Sciatic nerve (tissue), 2 donors: ENCODE results near the gene PEX10. TPM values are rescaled to one million over a fixed set of nuclear protein-coding genes. Genes with fewer than 3 reads are reported as not detected.
"Not testable (repeated sequence)": the region's sequence is repeated elsewhere in the genome, so short reads cannot be mapped to it uniquely, and the experiment has no call there.

Experiments used
- ATAC-seq: fragments of 200-7000 bp; cut with Tn5 transposase; one replicate; pipeline ENCODE4 v1.9.1; 2020; ENCODE audit warnings: mild to moderate bottlenecking, moderate library complexity
- DNase-seq: peaks from one replicate; pipeline ENCODE4 v3.0.0-alpha.2; 2020; ENCODE audit warnings: low spot score
- intact Hi-C: fragments of 100-400 bp; cut with DNase I; formaldehyde crosslinking; loops from one replicate; pipeline ENCODE4 v1.14.2; 2022
- total RNA-seq: library from RNA; stranded (reverse); fragmentation: NEBNext Ultra II Directional; extraction: Animal tissue kit (Norgen Biotek cat#: 25700); gene quantifications from one replicate; pipeline ENCODE4 v1.2.1, GENCODE V29; 2021
- donor health status: DM: no; HTN: no; CAD: no.
- donor health status: DM: no; HTN: no; CAD: no.

The PEX10 gene
- total RNA-seq, result 18.1 TPM

DNA sequence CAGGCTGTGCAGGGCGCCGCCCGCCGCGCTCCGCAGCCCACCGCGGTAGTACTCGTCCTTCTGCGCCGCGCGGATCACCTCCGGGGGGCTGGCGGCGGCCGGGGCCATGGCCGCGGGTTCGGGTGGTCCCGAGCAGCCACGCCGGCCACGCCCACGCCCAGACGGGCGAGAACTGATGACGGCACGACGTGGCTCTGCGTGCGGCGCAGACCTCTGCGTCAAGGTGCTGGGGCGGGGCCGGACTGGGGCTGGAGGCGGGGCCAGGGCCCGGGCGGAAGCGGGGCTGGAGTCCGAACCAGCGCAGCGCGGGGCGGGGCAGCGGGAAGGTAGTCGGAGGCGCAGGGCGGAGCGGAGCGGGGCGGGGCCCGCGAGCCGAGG lies at the start of gene PEX10:
Gene PEX10, minus strand, starts transcription at position 170 of the 378 bp plus-strand sequence. Its CDS starts 62 bp downstream, at position 108.
- DNase-seq (peak; percentile 99), ATAC-seq (peak; percentile 94)
- intact Hi-C loops, result no loop called here

DNA sequence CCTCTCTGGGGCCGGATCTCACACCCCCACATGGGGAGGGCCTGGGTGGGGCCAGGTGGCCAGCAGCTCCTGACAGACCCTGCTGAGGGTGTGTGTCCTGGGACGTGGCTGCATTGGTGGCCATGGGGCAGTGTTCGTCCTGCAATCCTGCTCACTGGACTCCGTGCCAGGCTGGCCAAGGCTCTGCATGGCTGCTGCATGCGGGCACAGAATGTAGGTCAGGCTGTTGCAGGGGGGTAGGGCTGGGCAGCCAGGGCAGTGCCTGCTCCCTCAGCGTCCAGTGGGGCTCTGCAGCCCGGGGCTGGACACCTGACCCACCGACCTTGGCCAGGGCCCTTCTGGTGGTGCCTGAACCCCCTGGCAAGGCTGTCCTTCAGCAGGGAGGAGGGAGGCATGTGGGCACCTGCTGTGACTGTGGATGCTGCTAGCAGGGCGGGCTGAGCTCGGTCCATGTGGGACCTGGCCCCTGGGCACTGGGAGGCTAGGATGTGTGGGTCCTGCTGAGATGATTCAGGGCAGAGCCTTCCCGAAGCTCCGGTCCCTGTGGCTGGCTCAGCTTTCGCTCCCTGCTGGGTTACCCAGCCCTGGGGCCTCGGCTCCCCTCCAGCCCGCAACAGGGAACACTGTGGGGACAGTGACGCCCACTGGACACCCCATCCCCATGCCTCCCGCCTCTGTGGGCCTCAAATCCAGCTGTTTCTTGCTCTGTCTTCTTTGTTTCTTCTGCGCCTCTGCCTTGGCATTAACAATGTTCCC lies 48.8 kb upstream of the PEX10 start:
- intact Hi-C loops, result no loop called here
- DNase-seq (no peak), ATAC-seq (no peak)

- DNase-seq, result no peak
- intact Hi-C loops, result no loop called here
- ATAC-seq, result no peak
Observed at GRCh38 chr1:2460203-2460602, 47.8 kb upstream of the PEX10 start.

DNA sequence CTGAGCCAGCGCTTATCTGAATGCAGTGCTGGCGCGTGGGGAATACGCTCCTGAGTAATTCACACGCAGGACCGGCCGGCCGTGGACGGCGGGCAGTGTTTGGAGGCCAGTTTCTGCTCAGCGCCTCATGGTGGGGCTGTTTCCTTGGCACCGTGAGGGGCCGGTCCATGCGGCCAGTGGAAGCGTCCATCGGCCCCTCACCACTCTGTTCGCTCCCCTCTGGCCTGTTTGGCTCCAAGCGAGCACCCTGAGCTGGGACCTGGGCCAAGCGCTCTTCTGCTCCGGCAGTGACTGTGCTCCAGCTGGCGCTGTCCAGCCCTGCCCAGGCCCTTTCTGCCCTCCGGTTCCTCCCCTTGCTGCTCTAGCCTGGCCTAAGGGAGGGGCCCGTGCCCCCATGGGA lies 47.4 kb upstream of the PEX10 start:
- DNase-seq (no peak), ATAC-seq (peak; percentile 44)
- intact Hi-C loops, result no loop called here

DNA sequence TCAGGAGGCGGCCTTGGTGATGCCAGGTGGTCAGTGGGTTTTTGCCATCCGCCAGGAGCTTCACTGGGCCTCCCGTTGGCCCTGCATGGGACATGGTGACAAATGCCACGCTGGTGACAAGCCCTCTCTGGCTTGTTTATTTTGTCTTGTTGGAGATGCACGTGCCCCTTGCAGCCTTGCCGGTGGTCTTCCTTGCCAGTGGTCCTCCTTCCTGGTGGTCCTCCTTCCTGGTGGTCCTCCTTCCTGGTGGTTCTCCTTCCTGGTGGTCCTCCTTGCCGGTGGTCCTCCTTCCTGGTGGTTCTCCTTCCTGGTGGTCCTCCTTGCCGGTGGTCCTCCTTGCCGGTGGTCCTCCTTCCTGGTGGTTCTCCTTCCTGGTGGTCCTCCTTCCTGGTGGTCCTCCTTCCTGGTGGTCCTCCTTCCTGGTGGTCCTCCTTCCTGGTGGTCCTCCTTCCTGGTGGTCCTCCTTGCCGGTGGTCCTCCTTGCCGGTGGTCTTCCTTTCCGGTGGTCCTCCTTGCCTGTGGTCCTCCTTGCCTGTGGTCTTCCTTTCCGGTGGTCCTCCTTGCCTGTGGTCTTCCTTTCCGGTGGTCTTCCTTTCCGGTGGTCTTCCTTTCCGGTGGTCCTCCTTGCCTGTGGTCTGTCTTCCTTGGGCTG lies 46.9 kb upstream of the PEX10 start:
- DNase-seq, intact Hi-C loops, ATAC-seq: not testable (repeated sequence)

- DNase-seq (no peak), ATAC-seq (no peak)
- intact Hi-C loops, result no loop called here
Observed at GRCh38 chr1:2458687-2459086, 46.3 kb upstream of the PEX10 start.

- ATAC-seq (no peak), DNase-seq (no peak)
- intact Hi-C loops, result no loop called here
Observed at GRCh38 chr1:2457444-2457843, 45.1 kb upstream of the PEX10 start.

- no peak for DNase-seq
- ATAC-seq, result no peak
- intact Hi-C loops, result no loop called here
Observed at GRCh38 chr1:2455757-2456156, 43.4 kb upstream of the PEX10 start.

- intact Hi-C loops, result no loop called here
Observed at GRCh38 chr1:2454227-2454626, 41.9 kb upstream of the PEX10 start.

GRCh38 chr1:2452932-2453315 lies 40.6 kb upstream of the PEX10 start:
- DNase-seq, result no peak
- intact Hi-C loops, result no loop called here
- ATAC-seq, result no peak

More at GRCh38 chr1:2454227-2454626, 41.9 kb upstream of the PEX10 start:
- DNase-seq, result no peak
- no peak for ATAC-seq

DNA sequence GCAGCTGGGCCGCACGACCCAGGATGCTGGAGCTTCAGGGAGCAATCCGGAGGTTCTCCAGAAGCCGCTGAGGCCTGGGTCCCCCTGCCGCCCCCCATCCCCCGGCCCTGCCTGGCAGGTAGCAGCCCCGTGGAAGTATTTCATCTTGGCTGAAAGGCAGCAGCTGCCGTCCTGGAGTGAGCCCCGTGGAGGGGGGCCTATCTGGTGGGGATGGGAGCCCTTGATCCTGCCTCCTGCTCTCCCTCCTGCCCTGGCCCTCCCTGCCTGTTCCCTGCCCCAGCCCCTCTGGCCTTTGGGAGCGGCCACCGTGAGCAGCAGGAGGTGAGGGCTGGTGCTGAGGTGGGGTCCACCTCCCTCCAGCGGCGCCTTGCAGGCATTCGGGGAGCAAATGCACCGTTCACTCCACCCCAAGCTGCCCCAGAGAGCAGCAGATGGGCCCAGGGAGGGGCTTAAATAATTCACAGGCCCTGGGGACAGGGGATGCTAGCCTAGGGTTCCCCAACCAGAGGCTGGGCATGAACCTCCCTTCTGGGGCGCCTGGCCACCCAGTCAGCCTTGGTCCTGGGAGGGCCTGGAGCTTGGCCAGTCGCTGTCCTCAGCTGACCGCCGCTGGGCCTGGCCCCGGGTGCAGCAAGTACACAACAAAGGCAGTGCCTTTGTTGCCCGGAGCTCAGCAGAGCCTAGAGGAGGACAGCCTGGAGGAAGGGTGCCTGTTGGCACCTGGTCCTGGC lies 40.0 kb upstream of the PEX10 start:
- DNase-seq (no peak), ATAC-seq (no peak)
- intact Hi-C loops, result no loop called here

DNA sequence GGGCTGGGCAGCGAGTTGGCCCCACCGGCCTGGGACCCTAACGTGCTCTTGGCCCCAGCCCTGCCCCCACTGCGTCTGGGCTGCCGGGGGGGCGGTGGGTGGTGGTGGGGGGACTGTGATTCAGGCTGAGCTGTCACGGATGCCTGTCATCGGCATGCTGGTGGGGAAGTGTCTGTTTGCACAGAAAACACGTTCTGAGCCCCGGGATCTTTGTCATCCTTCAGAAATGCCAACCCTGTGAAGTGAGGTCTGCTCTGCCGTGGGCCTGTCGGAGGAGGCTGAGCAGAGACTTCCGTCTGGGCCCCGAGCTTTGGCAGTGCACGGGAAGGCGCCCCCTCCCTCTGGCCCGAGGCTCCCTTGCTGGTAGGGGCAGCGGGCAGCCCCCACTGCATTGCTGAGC lies 39.4 kb upstream of the PEX10 start:
- ATAC-seq (no peak), DNase-seq (no peak)

DNA sequence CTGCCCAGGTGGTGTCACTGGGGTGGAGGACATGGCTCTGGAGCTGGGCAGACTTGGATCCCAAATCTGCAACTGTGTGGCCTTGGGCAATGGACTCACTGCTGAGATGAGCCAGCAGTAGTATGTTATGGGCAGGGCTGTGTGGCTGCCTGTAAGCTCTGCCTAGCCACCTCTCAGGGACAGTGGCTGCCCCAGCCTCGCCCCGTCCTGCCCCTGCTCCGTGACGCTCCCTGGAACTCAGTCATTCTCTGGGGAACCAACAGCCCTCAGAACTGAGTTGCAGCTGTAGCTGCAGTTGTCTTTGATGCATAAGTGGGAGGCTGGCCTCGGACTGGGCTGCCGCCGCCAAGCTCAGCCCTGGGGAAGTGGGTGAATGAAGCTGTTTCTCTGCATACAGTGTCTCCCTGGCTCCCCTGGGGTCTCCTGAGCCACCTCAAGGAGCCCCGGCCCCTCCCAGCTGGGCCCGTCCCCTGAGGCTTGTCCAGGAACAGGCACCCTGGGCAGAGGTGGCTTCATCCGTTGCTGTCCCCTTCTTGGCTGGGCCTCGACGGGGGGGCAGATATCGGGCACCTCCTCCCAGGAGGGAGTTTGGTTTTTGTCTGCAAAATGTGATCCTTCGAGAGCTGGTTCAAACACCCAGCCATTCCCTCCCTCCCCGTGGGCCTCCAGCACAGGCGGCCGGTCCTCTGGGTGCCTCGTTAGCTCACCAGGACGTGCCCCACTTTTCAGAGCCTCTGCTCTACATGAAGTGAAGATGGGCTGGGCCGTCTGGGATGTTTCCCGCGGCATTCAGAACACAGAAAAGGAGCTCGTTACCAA lies 37.5 kb upstream of the PEX10 start:
- intact Hi-C loops, result no loop called here
- DNase-seq (no peak), ATAC-seq (no peak)

More for the DNA sequence above, 39.4 kb upstream of the PEX10 start:
- intact Hi-C loops, result no loop called here

DNA sequence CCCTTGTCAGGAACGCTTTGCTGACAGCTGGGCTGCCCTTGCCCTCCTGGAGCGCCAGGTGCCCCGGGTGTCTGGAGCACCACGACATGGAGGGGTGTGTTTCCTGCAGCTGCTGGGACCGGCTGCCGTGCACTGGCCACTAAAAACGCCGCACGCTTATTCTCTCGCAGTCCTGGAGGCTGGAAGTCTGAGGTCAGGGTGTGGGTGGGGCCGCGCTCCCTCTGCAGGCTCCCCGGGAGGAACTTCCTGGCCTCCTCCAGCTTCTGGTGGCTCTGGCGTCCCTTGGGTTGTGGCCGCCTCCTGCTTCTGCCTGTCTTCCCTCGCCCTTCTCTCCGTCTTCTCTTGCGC lies 35.7 kb upstream of the PEX10 start:
- no peak for DNase-seq

GRCh38 chr1:2447276-2448097 lies 35.1 kb upstream of the PEX10 start:
- intact Hi-C loops, result no loop called here
- ATAC-seq (no peak), DNase-seq (no peak)

More for the DNA sequence above, 35.7 kb upstream of the PEX10 start:
- no peak for ATAC-seq
- intact Hi-C loops, result no loop called here

DNA sequence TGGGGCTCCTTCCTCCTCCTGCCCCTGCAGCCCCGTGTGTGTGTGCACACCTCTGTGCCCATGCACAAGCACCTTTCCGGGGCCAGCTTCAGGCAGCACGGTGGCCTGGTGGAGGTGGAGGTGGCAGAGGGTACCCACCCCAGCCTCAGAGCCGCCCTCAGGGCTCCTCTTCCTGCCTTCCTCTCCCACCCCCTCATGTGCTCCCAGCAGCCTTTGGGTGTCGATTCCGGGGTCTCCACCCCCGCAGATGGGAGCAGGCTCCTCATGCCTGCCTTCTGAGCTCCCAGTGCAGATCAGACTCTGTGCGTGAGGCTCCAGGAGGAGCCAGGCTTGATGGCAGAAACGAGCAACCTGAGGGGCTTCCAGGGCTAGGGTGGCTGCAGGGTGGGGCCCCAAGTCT lies 34.5 kb upstream of the PEX10 start:
- ATAC-seq (no peak), DNase-seq (no peak)
- intact Hi-C loops, result no loop called here

GRCh38 chr1:2446394-2446793 lies 34.0 kb upstream of the PEX10 start:
- no peak for ATAC-seq
- intact Hi-C loops, result no loop called here
- DNase-seq, result no peak

DNA sequence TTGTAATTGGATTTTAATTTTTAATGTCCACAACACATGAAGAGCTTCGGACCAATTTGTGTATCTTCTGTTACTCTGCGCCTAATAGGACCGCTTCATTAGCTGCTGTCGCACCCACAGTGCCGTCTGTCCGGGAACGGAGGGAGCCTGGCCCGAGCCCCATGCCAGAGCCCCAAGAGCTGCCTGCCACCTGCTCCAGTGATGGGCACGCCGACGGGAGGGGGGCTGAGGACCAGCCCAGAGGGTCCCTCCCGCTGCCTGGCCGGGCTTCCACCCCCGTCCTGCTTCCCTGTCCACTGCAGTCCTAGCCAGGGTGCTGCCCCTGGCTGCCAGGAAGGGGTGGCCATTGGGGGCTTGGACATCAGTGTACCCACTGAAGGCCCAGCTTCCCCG lies 33.5 kb upstream of the PEX10 start:
- intact Hi-C loops, result no loop called here
- ATAC-seq (peak; percentile 27), DNase-seq (no peak)
